NCI-H1694 (cell line): ENCODE results near the gene HSD11B2.
"Not testable (repeated sequence)": the region's sequence is repeated elsewhere in the genome, so short reads cannot be mapped to it uniquely, and the experiment has no call there.

Source experiments
- DNase-seq: peaks from one replicate; lab custom pipeline; 2025; lab: John Stamatoyannopoulos, UW

Gene HSD11B2

DNA sequence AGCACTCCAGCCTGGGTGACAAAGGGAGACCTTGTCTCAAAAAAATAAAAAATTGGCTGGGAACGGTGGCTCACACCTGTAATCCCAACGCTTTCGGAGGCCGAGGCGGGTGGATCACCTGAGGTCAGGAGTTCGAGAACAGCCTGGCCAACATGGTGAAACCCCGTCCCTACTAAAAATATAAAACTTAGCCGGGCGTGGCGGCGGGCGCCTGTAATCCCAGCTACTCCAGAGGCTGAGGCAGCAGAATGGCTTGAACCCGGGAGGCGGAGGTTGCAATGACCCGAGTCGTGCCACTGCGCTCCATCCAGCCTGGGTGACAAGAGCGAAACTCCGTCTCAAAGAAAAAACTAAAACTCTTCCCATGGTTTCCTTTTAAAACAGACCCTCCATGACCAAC, 15.5 kb upstream of the HSD11B2 start:
- DNase-seq, result not testable (repeated sequence)

DNA sequence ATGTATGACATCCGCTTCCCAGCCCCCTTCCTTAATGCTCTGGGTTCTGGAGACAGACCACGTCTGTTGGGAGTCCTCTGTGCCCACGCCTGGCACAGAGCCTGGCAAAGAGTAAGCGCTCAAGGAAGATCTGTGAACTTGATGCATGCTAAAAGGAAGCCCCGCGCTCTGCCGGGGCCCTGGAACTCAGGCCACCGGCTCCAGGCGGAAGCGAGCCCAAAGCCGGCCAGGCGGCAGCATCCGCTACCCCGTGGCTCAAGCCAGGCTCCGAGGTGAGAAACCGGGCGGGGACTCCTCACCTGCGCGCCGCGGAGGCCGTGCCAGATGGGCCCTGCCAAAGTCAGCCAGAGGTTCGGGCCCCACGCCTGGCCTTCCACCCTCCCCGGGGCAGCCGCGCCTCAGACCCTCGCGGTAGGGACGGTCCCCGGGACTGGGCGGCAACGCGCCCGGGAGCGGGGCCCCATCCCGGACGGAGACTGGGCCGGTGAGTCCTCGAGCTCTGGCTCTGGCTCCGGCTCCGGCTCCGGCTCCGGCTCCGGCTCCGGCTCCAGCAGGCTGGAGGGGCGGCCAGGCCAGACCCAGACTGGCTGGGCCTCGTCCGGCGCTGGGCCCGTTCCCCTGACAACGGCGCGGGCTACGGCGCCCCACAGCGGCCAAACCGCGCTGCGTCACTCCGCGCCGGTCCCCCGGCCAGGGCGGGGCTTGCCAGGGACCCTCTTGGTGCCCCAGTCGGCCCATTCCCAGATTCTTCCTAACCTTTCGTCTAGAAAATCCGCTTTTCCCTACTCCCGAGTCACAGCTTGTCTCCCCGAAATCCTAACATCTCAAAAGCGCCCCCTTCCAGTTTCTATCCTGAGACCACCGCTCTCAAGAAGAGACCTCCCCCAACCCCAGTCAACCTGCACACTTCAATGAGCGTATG, 14.8 kb upstream of the HSD11B2 start, which contains the start of gene ZDHHC1:
ZDHHC1 (minus strand) TSS at position 606 of the 922 bp plus-strand sequence. CDS start 8,702 bp downstream, outside the sequence.
- no peak for DNase-seq

DNA sequence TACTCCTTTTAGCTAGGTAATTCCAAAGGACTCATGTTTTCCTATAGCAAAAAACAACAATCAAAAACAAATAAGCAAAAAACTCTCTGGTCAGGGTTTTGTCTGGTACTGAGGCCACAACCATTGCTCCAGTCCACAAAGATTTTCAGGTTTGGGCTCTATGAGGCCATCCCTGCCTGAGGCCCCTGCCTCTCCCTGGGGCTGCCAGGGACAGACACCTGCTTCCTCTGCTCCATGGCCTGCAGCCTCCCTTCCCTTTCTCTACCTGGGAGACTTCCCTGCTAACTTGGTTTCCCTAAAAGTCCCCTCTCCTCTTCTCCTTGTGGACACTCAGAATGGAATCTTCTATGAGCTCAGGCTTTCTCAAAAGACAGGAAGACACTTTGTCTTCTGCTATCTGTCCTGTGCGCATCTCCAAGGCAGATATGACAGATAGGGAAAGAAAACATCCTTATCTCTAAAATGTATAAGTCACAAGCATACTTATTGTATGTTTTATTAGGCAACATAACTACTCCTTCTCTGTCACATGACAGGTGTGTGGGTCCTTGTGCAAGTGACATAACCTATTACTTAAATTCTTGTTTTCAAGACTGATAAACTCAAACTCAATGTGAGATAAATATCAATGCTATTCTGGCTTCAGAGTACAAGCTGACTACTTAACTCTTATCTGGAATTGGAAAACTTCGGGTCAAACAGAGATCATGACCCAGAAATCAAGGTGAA, 13.4 kb upstream of the HSD11B2 start:
- DNase-seq, result no peak

DNA sequence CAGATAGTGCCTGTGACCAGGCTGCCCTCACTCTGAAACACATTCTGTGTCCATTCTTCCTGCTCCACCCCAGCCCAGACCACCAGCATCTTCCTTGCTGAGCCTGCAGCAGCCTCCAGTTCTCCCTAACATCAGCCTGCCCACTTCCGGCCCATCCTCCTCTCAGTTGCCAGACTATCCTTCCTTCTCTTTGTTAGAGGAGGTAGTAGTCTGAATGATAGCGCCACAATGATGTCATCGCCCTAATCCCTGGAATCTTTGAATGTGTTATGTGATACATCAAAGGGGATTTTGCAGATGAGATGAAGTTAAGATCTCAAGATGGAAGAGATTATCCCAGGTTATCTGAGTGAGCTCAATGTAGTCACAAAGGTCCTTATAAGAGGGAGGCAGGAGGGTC, 11.4 kb upstream of the HSD11B2 start:
- no peak for DNase-seq

DNA sequence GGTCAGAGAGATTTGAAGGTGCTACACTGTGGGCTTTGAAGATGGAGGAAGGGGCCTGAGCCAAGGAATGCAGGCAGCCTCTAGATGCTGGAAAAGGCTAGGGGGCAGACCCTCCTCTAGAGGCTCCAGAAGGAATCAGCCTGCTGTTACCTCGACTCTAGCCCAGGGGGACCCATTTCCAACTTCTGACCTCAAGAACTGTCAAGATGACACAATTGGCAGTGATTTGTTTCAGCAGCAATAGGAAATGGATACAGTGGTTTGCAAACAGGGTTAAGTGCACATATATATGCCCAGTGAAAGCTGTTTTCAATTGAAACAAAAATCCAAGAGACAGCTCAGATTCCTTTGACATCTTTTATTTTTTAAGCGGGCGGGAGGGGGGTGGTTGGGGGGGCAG, 11.0 kb upstream of the HSD11B2 start:
- DNase-seq, result no peak

DNA sequence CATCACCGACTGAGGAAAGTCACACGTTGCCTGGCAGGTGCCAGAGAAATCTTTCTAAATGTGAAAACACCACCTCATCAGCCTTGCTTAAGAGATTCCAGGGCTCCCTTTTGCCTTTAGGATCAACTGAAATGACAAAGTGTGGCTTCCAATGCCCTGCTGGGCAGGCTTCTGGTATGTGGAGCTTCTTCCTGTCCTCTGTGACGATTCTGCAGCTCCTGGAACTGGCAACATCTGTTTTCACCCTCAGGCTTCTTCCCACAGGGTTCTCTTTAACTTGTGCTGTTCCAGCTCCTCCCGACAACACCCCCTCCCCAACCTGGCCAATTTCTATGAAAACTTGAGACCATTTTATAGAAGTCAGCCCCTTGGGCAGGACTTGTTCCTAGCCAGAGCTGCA, 9.9 kb upstream of the HSD11B2 start:
- no peak for DNase-seq

DNA sequence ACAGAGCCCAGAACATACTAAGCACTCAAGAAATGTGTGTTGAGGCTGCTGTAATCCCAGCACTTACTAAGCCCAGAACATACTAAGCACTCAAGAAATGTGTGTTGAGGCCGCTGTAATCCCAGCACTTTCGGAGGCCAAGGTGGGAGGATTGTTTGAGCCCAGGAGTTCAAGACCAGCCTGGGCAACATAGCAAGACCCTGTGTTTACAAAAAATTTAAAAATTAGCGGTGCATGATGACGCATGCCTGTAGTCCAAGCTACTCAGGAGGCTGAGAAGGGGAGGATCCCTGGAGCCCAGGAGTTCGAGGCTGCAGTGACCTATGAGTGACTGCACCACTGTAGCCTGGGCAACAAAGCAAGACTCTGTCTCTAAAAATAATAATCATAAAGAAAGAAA, 7.9 kb upstream of the HSD11B2 start:
- DNase-seq, result no peak

DNA sequence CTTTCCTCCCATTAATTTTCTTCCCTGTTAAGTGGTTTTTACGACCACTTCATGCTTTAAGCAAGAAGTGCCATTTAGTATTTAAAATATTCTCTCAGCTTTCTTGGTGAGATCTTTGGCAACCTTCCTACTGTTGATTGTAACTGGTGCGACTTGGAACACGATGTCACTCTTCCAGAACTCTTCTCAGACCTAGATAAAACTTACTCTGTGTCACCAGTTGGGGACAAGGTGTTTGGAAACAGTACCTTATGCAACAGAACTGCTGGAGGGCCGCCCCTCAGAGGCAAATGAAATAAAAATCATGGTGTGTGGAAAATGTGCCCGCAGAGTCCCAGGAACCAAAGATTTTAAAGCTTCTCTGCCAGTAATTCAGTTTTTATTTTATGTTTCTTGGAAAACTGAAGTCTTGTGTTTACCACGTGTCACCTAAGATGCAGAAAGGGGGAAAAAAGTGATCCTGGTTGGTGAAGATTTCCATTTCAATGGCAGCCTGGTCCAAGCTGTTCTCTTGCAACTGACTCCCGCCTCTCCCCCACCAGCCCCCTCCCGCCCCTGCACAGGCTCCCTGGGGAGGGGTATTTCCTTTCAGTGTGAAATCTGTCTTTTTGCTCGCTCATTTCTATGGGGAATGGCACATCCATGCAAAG, 7.2 kb upstream of the HSD11B2 start:
- DNase-seq, result no peak

DNA sequence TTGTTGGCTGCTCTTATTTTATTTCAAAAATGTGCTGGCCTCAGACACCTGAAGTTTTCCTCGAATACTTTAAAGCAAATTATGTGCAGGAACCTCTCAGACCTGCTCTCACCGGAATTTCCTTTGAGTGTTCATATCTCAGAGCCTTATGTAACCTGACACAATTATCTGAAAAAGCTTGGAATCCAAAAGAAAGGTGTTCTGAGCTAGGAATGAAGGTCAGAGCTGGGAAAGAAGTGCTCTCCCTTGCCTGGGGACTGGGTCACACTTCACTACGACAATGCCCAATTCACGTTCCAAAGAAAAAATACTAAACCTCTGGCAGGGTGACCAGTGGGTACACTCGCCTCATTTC, 6.7 kb upstream of the HSD11B2 start:
- no peak for DNase-seq

DNA sequence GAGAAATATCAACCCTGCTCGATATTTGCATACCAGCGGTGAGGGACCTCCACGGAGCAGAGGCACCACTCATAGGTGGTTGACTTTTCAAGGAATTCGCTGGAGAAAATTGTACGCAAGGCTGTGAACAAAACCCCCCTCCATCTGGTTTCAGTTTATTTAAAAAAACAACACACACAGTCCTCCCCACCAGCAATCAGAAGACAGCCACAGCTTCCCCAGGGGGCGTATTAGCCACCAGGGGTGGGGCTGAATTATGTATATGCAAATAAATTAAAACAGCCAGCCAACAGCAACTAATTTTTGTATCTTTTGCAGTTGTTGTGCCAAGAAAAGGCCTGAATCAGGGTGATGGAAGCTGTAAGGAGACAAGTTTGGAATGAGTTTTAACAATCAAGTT, 5.9 kb upstream of the HSD11B2 start:
- DNase-seq, result no peak

DNA sequence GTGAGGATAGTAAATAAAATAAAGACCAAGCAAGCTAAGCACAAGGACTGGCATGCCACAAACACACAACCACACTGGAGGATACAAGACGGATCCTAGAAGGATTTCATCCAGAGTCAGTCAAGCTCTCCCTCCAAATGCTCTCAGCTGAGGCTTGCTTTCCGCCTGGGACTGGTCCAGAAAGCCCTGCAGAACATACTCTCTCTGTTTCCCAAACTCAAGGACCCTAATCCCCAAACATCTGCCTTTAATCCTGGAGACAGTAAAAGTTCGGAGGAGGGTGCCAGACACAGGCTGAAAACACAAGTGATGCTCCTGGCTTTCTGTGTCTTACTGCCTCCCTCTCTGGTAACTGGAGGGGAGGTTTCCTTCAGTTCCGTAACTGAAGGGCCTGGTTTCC, 5.3 kb upstream of the HSD11B2 start:
- DNase-seq, result no peak

DNA sequence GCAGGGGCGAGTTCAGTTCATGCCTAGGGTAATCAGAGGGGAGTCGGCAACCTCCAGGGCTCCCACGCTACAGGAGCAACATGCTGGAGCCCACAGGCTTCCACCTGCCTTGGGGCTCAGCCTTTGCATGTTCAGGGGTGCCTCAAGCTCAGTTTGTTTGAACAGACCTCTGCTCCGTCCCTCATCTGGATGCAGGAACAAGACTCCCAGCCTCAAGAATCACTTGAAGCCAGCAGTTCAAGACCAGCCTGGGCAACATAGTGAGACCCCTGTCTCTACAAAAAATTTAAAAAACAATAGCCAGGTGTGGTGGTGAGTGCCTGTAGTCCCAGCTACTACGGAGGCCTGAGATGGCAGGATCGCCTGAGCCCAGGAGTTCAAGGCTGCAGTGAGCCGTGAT, 4.9 kb upstream of the HSD11B2 start:
- DNase-seq, result no peak

DNA sequence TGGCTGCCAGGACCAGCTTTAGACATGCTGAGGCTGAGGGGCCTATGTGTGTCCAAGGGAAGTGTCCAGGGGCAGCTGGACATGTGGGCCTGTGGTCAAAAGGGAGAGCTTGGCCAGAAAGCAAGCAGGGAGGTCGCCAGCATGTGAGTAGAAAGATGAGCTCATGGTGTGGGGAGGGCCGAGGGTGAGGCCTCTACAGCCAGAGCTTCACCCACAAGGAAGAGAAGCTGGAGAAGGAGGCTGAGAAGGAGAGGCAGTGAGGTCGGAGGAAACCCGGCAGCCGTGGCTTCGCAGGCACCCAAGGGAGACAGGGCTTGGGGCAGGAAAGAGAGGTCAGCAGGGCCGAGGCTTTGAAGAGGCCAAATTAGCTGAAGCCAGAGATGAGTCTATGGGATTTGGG, 4.0 kb upstream of the HSD11B2 start:
- DNase-seq, result no peak

DNA sequence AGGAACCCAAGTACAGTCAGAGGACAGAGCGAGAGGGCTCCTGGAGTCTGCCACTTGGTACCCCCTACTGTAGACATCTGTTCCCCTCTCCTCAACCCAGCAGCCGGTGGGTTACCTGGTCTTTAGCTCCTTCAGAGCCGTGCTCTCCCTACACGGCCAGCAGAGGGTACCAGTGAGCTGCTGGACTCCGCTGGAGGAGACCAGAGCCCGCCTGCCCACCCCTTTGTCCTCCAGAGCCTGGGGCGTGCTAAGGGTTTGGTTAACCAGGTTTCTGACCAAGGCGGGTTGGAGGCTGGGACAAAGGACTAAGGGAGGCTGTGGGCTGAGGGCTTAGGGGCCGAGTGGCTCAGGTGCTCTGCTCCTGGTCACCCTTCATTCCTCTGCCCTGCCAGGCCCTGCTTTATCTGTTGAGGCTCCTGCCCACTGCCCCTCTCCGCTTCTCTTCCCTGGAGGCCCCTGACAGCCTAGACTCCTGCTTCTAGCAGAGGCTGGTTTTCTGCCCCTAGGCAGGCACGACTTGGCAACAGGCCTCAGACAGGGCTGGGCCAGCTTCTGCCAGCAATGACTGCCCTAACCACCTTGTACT, 2.7 kb upstream of the HSD11B2 start:
- DNase-seq, result peak; percentile 49

DNA sequence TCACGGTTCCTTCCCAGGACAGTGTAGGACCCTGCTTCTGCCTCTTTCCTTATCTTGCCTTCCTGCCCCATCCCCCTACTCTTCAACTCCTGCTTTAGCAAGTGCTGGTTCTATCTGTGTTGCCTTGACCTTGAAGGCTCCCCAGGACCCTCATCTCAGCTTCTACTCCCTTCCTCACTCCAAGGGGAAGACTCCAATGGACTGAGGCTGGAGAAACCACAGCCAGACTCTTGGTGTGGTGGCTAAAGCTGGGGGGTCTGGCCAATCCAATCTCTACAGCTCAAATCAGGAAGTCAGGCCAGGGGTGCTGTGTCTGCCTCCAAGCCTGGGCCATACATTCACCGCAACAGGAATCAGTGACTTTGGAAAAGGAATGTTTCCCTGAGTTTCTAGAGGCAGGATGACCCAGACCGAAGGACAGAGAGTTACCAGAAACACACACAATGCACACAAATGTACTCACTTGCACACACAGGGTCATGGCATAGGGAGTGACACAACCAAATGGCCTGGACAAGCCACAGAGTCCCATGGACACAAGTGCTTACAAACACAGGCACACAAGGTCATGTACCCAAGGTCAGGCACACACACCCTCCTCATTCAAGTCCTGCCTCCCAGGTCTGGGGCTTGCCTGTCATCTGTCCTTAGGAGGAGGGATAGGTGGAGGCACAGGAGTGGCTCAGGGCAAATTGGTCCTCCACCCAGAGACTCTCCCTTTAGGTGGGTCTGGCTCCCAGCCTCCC, 1.7 kb upstream of the HSD11B2 start:
- no peak for DNase-seq

DNA sequence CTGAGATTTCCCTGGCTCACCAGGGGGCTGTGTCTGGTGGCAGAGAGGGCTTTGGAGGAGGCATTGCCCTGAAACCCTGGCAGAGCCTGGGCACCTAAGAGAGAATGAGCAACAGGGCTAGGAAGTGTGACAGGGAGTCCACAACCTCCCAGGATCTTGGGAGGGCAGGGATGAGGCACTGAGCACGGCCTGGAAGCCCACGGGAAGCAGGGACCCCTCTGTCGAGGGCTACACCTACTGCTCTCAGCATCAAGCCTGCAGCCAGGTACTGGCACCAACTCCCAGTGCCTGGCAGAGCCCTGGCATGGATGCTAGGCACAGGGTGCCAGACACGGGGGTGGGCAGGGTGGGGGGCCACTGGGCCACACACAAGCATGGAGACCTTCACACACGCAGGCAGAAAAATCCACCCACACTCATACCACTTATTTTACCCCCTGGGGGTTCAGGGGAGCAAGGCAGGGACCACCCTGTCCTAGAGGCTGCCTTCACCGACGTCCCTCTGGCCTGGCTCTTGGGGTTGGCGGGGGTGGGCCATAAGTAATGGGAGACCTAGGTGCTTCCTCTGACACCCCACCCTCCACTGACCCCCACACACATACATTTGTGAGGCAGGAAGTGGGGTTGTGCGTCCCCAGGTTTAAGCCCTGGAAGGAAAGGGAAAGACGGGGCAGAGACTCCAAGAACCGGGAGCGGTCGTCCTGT, 970 bp upstream of the HSD11B2 start:
- DNase-seq, result no peak

DNA sequence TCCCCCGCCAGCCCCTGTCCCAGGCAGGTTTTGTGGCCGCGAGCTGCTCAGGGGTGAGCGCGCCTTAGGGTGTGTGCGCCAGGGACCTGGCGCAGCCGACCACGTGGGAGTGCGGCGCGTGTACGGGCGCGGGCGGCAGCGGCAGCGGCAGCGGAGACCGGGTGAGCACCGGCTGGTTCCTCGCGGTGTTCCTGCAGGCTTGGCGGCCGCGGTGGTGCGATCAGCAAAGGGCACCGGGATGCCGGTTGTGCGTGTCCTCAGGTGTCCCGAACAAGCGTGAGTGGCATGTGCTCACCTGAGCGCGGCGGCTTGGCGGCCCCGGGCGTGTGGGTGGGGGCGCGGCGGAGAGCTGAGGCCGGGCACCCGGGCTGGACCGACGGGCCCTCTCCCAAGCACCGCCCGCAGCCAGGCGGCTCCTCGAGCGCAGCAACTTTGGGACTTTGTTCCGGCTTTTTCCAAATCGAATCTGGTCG, 381 bp upstream of the HSD11B2 start:
- DNase-seq, result no peak

DNA sequence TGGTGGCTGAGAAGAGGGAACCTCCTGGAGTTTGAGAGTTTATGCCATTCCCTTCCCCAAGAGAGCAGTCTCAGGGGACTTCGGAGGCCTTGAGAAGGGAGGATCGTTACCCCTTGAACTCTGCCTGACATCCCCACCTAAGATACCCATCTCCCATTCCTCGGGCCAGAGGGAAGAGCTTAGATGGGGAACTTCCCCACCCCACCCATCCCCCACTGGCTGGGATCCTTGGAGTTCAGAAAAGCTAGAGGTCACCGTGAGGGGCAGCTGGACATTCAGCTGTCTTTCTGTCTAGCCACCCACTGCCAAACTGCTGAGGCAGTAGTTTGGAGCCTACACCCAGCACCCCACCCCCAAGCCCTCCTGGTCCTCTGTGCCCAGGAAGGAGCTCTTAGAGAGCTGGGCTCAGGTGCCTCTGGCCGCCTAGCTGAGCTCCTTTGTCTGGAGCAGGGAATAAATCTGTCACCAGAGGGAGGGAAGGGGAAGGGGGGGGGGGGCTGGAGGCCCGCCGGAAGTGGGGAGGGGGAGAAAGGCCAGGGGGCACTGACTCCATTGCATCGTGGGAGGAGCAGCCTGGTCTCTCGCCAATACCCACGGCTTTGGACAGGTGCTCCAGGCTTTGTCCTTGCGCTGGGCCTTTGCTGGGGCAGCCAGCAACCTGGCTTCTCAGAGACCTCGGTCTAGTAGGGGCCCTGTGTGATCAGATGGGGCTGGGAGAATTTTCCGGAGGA, 1.0 kb downstream of the HSD11B2 start:
- DNase-seq, result no peak

DNA sequence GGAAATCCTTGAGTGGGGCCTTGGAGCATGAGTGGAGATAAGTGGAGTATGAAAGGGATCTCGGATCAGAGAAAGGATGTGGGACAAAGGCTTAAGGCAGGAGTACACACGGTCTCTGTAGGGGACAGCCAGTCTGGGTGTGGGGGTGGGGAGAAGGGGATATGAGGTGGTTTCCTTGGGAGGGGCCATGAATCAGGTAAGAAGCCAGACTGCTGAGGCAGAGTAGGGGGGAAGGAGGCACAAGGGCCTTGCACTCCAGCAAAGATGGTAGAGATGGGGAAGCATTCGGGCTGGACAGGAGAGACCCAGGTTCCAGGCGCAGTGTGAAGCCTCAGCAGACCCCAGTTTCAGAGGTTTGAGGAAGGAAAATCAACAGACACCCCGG, 1.6 kb downstream of the HSD11B2 start:
- DNase-seq, result no peak

DNA sequence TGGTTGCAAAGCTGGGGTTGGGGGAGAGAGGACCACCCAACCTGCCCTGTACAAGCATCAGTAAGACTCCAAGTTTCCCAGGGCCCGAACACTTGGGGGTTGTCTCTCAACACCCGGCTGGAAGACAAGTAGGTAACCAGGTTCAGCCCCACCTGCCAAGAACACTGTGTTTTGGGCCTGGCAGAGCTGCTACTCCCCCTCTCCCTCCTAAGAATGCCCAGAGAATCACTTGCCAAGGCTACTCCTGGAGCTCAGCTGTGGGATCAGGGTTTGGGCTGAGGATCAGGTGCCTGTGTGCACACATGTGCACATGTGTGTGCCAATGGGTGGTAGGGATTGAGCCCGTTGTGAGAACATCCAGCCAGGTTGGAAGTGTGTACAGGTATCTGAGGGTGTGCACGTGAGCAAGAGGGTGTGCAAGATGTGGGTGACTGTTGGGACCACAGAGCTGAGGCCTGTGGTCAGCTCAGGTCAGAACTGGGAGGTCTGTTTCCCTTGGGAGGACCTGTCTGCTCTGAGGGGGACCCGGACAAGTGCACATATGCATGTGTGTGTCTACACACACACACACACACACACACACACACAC, 2.3 kb downstream of the HSD11B2 start:
- DNase-seq, result no peak
